RKO (cell line): ENCODE data around the gene MTHFD1L.
"Not testable (repeated sequence)": the region's sequence is repeated elsewhere in the genome, so short reads cannot be mapped to it uniquely, and the experiment has no call there.

Source experiments
- DNase-seq: peaks from one replicate; pipeline ENCODE4 v3.0.0-alpha.2; 2016; ENCODE audit warnings: low spot score

The MTHFD1L gene

GRCh38 chr6:150865406-150866146 is at the start of gene MTHFD1L:
Gene MTHFD1L, plus strand, starts transcription at chr6:150865702. Its CDS starts 121 bp downstream, at chr6:150865823.
- peak; percentile 84 for DNase-seq

DNA sequence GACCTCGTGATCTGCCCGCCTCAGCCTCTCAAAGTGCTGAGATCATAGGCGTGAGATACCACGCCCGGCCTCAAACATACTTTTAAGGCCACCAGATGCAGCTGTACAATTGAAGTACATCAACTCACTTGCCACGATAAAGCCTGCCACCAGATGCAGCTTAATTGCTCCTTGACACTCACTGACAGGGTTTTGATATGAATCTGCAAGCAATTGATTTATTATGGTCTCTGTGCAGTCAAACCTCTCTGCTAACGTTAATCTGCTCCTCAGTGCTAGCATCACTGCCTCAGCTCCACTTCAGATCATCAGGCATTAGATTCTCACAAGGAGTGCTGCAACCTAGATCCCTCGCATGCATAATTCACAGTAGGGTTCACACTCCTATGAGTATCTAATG is 48.9 kb upstream of the MTHFD1L start:
- DNase-seq = not testable (repeated sequence)

DNA sequence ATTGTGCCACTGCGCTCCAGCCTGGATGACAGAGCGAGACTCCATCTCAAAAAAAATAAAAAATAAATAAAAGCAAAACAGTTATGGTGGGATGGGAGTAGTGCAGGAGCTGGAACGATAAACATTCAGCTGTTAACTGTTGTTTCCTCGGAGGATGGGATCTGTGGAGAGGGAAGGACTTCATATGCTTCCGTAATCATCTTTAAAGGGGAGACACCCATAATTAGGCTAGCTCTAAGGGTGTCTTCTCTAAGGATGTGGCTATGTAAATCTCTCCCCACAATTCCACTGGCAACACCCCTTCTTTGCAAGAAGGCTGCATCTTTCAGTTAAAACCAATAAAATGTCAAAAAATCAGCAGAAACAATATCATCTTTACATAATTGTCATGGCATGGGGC is 42.6 kb upstream of the MTHFD1L start:
- no peak for DNase-seq

DNA sequence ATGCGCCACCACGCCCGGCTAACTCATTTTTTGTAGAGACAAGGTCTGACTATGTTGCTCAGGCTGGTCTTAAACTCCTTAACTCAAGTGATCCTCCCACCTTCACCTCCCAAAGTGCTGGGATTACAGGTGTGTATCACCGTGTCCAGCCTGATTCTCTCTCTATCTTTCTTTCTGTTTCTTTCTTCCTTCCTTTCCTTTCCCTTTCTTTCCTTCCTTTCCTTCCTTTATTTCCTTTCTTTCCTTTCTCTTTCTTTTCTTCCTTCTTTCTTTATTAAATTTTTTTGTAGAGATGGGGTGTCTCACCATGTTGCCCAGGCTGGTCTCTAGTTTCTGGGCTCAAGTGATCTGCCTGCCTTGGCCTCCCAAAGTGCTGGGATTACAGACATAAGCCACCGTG is 38.7 kb upstream of the MTHFD1L start:
- DNase-seq = no peak

DNA sequence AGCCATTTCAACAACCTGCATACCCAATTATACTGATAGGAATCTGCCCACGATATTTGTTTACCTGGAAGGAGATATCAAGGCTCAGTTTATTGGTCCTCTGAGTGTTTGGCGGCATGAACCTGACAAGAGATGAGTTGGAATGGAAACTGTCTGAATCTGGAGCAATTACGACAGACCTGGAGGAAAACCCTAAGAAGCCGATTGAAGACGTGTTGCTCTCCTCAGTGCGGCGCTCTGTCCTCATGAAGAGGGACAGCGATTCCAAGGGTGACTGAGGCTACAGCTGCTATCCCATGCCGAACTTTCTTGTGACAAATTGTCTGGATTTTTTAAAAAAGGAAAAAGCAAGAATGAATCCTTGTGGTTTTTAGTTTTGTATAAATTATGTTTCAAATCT is 37.4 kb upstream of the MTHFD1L start:
- DNase-seq = not testable (repeated sequence)

GRCh38 chr6:150830439-150831165 is 34.9 kb upstream of the MTHFD1L start:
- no peak for DNase-seq

- DNase-seq = no peak
Measured at GRCh38 chr6:150831577-150831976, 33.9 kb upstream of the MTHFD1L start.

DNA sequence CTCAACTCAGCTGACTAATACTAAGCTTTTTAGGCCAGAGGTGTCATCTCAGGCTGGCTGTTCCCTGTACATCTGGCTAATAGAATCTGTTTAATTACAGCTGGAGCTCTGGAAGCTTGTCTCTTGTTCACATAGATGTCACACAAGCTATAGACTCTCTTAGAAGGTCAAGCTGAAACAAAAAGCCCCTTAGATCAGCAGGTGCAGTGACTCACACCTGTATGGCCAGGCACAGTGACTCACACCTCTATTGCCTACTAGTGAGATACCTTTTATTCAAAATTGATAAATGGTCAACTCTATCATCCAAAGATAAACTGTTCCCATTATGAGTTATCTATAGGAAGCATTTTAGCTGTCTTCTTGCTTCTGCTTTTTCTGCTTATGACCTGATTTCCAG is 29.9 kb upstream of the MTHFD1L start:
- no peak for DNase-seq

DNA sequence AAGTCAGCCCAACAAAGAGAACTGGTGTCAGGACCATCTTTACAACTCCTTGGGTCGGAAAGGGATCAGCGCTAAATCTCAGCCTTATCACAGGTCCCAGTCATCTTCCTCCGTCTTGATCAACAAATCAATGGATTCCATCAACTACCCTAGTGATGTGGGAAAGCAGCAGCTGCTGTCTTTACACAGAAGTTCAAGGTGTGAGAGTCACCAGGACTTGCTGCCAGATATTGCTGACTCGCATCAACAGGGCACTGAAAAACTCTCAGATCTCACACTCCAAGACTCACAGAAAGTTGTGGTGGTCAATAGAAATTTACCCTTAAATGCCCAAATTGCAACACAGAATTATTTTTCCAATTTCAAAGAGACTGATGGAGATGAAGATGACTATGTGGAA is 25.3 kb upstream of the MTHFD1L start:
- DNase-seq = no peak

- DNase-seq = no peak
Measured at GRCh38 chr6:150841189-150841588, 24.3 kb upstream of the MTHFD1L start.

DNA sequence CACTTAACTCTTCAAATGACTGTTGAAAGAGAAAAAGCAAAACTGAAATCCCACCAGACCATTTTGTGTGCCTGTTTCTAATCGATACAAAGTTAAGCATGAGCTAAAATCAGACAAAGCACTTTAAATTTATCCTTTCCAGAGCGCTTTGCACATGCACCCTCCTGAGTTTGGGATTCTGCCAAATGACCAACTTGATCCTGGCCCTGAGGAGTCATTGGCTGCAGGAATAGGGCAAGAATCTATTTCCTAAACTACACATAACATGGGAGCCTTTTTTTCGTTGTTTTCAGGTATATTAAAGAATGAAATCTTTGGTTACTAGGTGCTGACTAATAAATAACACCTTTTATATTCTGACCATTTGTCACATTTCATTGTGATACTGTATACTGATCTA is 23.8 kb upstream of the MTHFD1L start:
- no peak for DNase-seq

- no peak for DNase-seq
Measured at GRCh38 chr6:150844371-150844770, 21.1 kb upstream of the MTHFD1L start.

- DNase-seq = no peak
Measured at GRCh38 chr6:150846641-150847040, 18.9 kb upstream of the MTHFD1L start.

DNA sequence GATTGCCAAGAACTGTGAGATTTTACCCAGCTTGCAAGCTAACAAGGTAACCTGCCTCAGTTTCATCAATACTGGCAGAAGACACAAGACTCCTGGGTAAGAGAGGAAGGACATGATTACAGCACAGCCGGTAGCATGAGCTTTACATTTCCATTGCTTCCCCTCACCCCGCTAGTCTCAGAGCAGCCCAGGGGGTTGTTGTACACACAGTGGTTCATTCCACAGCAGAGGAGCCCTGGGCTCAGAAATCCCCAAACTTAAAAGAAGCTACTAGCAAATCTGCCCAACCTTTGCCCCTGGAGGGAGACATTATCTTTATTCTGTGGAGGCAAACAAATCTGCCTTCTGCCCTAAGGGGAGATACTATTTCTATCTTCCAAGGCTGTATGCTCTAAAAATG is 17.1 kb upstream of the MTHFD1L start:
- DNase-seq = no peak

- DNase-seq = not testable (repeated sequence)
Measured at GRCh38 chr6:150854392-150854791, 11.1 kb upstream of the MTHFD1L start.

GRCh38 chr6:150855171-150855570 is 10.3 kb upstream of the MTHFD1L start:
- not testable (repeated sequence) for DNase-seq

- peak; percentile 51 for DNase-seq
Measured at GRCh38 chr6:150857062-150857944, 8.2 kb upstream of the MTHFD1L start.

DNA sequence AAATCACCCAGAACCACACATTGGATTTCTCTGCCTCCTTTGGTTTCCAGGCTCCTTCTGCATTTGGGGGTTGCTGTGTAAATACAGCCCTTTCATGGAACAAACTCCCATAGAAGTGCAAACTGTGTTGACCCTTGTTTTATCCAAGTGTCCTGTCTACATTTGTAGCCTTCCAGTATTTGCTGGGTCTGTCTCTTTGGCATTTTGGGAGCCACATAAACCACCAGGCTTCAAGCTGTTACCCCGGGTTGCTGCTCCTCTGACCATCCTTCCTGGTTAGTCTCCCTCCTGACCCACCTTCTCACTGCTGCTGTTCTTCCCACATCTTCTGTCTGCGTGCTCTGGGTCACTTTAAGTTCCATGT is 7.6 kb upstream of the MTHFD1L start:
- DNase-seq = no peak

DNA sequence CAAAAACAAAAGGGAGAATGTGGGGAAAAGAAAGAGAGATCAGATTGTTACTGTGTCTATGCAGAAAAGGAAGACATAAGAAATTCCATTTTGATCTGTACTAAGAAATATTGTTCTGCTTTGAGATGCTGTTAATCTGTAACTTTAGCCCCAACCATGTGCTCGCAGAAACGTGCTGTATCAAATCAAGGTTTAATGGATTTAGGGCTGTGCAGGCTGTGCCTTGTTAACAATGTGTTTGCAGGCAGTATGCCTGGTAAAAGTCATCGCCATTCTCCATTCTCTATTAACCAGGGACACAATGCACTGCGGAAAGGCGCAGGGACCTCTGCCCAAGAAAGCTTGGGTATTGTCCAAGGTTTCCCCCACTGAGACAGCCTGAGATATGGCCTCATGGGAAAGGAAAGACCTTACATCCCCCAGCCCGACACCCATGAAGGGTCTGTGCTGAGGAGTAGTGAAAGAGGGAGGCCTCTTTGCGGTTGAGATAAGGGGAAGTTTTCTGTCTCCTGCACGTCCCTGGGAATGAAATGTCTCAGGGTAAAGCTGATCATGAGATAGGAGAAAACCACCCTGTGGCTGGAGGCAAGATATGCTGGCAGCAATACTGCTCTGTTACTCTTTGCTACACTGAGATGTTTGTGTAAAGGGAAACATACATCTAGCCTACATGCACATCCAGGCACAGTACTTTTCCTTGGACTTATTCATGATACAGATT is 3.9 kb upstream of the MTHFD1L start:
- not testable (repeated sequence) for DNase-seq

DNA sequence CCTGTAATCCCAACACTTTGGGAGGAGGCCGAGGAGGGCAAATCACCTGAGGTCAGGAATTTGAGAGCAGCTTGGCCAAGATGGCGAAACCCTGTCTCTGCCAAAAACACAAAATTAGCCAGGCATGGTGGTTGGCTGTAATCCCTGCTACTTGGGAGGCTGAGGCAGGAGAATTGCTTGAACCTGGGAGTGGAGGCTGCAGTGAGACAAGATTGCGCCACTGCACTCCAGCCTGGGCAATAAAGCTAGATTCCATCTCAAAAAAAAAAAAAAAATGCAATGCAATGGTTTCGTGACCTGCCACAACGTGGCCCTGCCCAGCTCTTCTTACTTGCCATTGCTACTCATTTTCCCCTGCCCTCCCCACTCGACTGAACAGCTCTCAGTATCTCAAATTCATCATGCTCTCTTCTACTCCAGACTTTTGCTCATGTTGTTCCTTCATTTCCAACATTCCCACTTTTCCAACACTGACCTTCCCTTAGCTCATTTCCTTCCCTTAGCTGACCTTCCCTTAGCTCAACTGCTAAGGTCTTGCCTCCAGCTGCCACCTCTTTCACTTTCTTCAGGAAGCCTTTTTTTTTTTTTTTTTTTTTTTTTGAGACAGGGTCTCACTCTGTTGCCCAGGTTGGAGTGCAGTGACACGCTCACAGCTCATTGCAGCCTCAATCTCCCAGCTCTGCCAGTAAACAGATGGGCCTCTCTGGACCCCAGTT is 2.1 kb upstream of the MTHFD1L start:
- no peak for DNase-seq

- no peak for DNase-seq
Measured at GRCh38 chr6:150865043-150865405, 478 bp upstream of the MTHFD1L start.
